Germinal center (tissue), 1 donor: Measurements from ENCODE around the gene PRLR.
A peak's percentile ranks its signal among the peaks of the same experiment; 100 is the strongest.

Source experiments
- DNase-seq: peaks from one replicate; pipeline ENCODE4 v3.0.0; 2012; ENCODE audit warnings: mixed read lengths, low spot score

PRLR gene

DNA sequence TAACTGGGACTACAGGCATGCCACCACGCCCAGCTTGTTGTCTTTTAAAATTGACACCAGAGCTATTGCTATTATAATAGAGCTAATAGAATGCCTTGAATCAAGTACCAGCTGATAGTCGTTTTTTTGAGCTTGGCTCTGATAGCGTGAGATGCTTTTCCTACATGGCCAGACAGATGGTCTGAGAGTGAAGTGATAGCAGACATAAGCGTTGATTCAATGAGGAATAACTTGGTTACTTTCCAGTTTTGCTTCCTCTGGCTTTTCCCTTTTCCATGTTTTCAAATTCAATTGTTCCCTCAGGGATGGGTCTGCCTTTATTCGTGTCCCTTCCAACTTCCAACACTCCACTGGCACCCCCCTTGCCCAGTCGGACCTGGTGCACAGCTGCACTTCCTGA lies 197.9 kb downstream of the PRLR start:
- DNase-seq, result no peak

GRCh38 chr5:35031276-35031675 lies 199.0 kb downstream of the PRLR start:
- DNase-seq, result no peak

- no peak for DNase-seq
Measured at GRCh38 chr5:35030426-35031100, 199.7 kb downstream of the PRLR start.

- no peak for DNase-seq
Measured at GRCh38 chr5:35029333-35029732, 201.0 kb downstream of the PRLR start.

DNA sequence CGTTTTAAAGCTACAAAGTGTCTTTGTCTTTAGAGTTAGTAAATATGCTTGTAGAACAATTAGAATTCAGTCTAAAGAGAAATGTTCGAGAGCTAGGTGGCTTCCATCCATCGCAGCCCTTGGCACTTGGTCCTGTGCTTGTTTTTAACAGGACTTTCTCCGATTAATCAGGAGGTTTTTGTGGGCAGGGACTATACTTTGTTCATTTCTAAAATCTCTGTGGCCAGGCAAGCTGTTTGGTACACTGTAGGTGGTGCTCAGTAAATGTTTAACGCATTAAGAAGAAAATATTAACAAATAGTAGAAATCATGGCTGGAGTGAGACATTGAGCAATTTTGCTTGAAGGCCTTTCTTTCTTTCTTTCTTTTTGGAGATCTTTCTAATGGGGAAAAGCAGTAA lies 203.3 kb downstream of the PRLR start:
- no peak for DNase-seq

GRCh38 chr5:35026280-35026840 lies 203.9 kb downstream of the PRLR start:
- no peak for DNase-seq

DNA sequence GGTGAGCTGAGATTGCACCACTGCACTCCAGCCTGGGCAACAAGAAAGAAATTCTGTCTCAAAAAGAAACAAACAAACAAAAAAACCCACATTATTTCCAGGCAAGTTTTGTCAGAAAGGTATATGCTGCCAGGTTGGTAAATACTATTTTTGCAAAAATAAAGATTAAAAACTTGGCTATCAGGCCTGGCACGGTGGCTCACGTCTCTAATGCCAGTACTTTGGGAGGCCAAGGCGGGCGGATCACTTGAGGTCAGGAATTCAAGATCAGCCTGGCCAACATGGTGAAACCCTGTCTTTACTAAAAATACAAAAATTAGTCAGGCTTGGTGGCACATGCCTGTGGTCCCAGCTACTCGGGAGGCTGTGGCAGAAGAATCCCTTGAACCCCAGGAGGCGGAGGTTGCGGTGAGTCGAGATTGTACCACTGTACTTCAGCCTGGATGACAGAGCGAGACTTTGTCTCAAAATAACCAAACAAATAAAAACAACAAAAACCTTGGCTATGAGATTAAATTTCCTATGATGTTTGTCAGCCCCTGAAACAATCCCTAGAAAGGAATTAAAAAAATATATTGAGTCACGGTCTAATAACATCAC lies 205.3 kb downstream of the PRLR start:
- DNase-seq, result no peak

DNA sequence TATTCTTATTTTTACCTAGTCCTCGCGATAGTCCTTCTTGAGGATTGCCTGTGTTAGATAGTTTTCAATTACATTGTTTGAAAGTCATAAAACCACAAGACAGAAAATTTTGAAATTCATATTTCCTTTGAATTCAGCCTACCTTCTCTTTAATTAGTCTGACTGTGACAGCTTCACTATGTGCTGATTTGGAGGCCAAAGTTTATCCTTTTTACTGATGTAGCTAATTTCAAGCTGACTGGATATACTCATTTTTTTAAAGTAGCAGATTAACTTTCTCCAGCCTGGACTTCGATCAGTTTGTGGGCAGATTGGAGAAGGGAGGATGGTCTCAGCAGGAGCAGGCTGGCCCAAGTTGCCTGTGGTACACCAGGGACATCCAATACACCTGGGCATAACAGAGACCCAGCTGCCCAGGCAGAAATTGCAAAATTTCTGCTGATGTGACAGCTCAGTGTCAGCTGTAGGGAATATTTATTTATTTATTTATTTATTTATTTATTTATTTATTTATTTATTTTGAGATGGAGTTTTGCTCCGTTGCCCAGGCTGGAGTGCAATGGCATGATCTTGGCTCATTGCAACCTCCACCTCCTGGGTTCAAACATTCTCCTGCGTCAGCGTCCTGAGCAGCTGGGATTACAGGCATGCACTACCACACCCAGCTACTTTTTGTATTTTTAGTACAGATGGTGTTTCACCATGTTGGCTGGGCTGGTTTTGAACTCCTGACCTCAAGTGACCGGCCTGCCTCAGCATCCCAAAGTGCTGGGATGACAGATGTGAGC lies 206.7 kb downstream of the PRLR start:
- no peak for DNase-seq

- no peak for DNase-seq
Measured at GRCh38 chr5:35016174-35017051, 213.9 kb downstream of the PRLR start.

GRCh38 chr5:35015063-35015462 lies 215.2 kb downstream of the PRLR start:
- no peak for DNase-seq

GRCh38 chr5:35012796-35013195 lies 217.5 kb downstream of the PRLR start:
- DNase-seq, result no peak

DNA sequence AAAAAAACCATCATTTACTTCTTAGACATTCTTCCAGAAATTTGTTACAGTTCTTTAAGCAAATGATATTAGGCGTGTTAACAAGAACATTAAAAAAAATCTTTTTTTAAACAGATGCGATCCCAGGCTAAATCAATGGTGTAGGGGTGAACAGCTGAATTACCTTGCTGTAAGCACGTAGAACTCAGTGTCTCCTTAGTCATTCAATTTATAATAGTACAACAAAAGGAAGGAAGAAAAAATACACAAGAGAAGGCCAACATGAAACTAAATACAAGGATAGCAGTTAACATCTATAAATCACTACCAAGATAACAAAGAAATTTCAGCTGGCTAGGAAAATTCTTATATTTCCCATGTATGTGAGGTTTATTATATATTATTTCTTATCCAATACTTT lies 217.9 kb downstream of the PRLR start:
- DNase-seq, result no peak

- no peak for DNase-seq
Measured at GRCh38 chr5:35010676-35011075, 219.6 kb downstream of the PRLR start.

DNA sequence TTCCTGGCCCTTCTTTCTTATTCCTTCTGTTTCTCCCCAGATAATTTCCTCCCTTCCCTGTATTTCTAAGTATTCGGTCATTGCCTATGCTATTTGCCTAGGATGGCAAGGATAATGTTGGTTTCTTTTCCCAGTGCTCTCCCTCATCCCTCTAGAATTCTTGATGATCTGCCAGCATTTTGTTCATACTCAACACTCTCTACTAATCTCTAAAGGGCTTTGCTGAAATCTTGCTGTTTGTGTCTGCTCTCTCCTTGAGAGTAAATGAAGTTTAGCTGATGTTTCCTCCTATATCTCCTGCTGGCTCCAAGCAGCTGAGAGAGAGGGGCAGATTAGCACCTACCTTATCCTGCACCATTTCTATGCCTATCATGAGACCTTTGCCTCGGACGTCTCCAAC lies 220.6 kb downstream of the PRLR start:
- DNase-seq, result no peak

- DNase-seq, result no peak
Measured at GRCh38 chr5:35009019-35009418, 221.3 kb downstream of the PRLR start.

- no peak for DNase-seq
Measured at GRCh38 chr5:35004771-35005170, 225.5 kb downstream of the PRLR start.

GRCh38 chr5:35004200-35004599 lies 226.1 kb downstream of the PRLR start:
- no peak for DNase-seq

GRCh38 chr5:35003018-35003957 lies 227.0 kb downstream of the PRLR start:
- DNase-seq, result peak; percentile 65

DNA sequence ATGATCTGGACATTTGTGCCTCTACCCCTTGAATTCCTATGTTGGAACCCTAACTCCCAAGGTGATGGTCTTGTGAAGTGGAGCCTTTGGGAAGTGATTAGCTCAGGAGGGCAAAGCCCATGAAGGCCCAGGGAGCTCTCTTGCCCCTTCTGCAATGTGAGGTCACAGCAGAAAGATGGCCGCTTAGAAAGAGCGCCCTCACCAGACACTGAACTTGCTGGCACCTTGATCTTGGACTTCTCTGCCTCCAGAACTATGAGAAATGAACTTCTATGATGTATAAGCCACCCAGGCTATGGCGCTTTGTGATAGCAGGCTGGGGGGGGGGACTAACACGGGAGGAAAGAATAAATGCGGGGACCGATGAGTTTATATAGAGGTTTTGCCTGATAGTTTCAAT lies 227.8 kb downstream of the PRLR start:
- no peak for DNase-seq

DNA sequence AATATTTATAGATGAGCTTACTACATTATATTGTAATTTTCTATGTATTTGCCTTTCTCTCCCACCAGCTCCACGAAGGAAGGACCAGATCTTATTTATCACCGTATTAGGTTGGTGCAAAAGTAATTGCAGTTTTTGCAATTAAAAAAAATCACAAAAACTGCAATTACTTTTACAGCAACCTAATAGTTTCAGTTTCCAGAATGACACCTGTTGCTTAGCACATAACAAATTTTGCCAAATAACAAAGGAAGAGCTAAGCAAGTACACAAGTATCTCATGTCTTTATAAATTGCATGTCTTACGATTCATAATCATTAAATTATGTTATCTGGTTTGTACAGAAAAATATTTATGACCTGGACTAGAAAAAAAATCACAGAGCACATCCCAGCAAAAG lies 228.4 kb downstream of the PRLR start:
- no peak for DNase-seq
